A673 (cell line): ENCODE results near the gene AP3D1.

Source experiments
- EZH2 ChIP-seq: fragments of 200-600 bp; sonication (generic); IDR thresholded peaks from 2 replicates; pipeline ENCODE4 v1.6.1; 2017; ENCODE audit warnings: borderline replicate concordance, low read depth, mild to moderate bottlenecking, mixed read lengths, antibody characterized with exemption, low read length; ENCODE audit not compliant: poor library complexity, severe bottlenecking
- TF ChIP-seq, protein P1 (sequence below): fragments of 300-800, 200-600 bp; sonication (generic); conservative IDR thresholded peaks from 2 replicates; pipeline ENCODE4 v1.5.1; 2017; ENCODE audit warnings: low read depth, mild to moderate bottlenecking, antibody characterized with exemption, low read length, moderate library complexity, mixed read lengths

DNA sequence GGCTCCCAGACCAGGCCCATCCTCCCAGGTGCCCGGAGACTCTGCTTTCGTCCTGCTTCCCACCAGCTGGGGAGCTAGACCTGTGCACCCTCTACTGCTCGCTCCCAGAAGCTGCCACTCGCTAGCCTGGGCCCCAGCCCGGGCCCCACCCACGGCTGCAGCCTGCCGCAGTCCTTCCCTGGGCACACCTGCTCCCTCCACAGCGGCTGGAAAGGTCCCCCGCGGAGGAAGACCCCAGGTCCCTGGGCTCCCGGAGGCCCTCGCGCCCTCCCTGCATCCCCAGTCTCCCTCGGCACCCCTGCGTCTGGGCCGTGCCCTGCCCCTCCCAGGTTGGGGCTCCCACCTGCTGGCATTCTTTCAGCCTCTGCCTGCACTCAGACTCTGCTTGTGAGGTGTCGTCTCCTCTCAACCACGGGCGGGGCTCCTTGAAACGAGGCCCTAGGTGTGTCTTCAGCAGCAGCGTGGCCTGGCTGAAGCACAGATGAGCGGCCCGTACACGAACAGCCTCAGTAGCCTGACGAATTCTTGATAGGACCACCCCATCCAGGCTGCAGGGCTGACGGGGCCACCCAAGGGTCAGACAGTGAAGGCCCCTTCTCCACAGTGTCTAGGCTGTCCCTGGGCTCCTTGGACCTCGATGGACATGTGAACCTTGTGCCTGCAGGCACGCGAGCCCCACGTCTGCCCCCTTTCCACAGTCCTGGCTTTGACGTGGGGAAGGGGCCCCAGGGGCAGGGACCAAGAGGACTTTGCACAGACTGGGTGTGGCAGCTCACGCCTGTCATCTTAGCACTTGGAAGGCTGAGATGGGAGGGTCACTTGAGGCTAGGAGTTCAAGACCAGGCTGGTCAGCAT is 40.3 kb upstream of the AP3D1 start:
- TF ChIP-seq, protein P1, sequence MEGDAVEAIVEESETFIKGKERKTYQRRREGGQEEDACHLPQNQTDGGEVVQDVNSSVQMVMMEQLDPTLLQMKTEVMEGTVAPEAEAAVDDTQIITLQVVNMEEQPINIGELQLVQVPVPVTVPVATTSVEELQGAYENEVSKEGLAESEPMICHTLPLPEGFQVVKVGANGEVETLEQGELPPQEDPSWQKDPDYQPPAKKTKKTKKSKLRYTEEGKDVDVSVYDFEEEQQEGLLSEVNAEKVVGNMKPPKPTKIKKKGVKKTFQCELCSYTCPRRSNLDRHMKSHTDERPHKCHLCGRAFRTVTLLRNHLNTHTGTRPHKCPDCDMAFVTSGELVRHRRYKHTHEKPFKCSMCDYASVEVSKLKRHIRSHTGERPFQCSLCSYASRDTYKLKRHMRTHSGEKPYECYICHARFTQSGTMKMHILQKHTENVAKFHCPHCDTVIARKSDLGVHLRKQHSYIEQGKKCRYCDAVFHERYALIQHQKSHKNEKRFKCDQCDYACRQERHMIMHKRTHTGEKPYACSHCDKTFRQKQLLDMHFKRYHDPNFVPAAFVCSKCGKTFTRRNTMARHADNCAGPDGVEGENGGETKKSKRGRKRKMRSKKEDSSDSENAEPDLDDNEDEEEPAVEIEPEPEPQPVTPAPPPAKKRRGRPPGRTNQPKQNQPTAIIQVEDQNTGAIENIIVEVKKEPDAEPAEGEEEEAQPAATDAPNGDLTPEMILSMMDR = no peak
- TF ChIP-seq EZH2 = no peak
